B cell (primary cell): ENCODE data around the gene CHST8. TPM values are rescaled to one million over a fixed set of nuclear protein-coding genes. Genes with fewer than 3 reads are reported as not detected.

Source experiments
- ATAC-seq: fragments of 200-7000 bp; cut with Tn5 transposase; one replicate; pipeline ENCODE4 v1.10.0; 2021; ENCODE audit warnings: low read depth, mild to moderate bottlenecking, moderate number of reproducible peaks, moderate library complexity
- CTCF ChIA-PET: fragments of 350-600 bp; sonication (Branson Sonifier 250); formaldehyde crosslinking; loops from one replicate; lab custom pipeline; 2021; ENCODE audit warnings: antibody characterized with exemption, inconsistent platforms; lab: Charles Lee
- POLR2A ChIA-PET: fragments of 350-600 bp; sonication (Branson Sonifier 250); formaldehyde crosslinking; loops from one replicate; lab custom pipeline; 2021; ENCODE audit warnings: antibody characterized with exemption; lab: Charles Lee
- DNase-seq: peaks from one replicate; pipeline ENCODE4 v3.0.0; 2013
- H2AFZ ChIP-seq: 2 replicates; pipeline ENCODE4 v1.6.1; 2012; ENCODE audit warnings: mild to moderate bottlenecking, low read depth, low read length; ENCODE audit not compliant: insufficient read depth, poor library complexity, severe bottlenecking
- H3K27ac ChIP-seq, 2 donors: 1 replicate in 1 of 2; 2 replicates in 1 of 2; pipeline ENCODE4 v1.5.1; 2012 to 2013; ENCODE audit warnings: low read length in 2 of 2, mild to moderate bottlenecking in 2 of 2, moderate library complexity in 1 of 2
- H3K27me3 ChIP-seq, 4 experiments: fragments of 200-600 bp in 1 of 4; sonication (generic) in 1 of 4; replicated peaks in 1 of 4; 1 replicate in 2 of 4; 2 replicates in 2 of 4; pipeline versions ENCODE4 v1.6.1 to v1.7.0; 2013 to 2016; ENCODE audit warnings: low read length in 3 of 4, mild to moderate bottlenecking in 2 of 4, mixed read lengths in 1 of 4, moderate library complexity in 1 of 4; ENCODE audit not compliant: insufficient read depth in 4 of 4, control insufficient read depth in 3 of 4; ENCODE audit errors: control extremely low read depth in 1 of 4
- H3K36me3 ChIP-seq, 2 experiments: replicated peaks in 1 of 2; 1 replicate in 1 of 2; 2 replicates in 1 of 2; pipeline versions ENCODE4 v1.6.1 to v1.7.1; 2013; ENCODE audit warnings: low read length in 1 of 2; ENCODE audit not compliant: insufficient read depth in 2 of 2, control insufficient read depth in 1 of 2; ENCODE audit errors: control extremely low read depth in 1 of 2, extremely low read depth in 1 of 2
- H3K4me1 ChIP-seq, 2 donors: fragments of 200-600 bp in 1 of 2; sonication (generic) in 1 of 2; 1 replicate in 1 of 2; 2 replicates in 1 of 2; pipeline versions ENCODE4 v1.5.1 to v1.6.1; 2013 to 2017; ENCODE audit warnings: low read length in 2 of 2; ENCODE audit not compliant: control insufficient read depth in 2 of 2, insufficient read depth in 2 of 2
- H3K4me2 ChIP-seq: replicated peaks from 2 replicates; pipeline ENCODE3; 2012; ENCODE audit warnings: mild to moderate bottlenecking, low read depth, low read length; ENCODE audit not compliant: poor library complexity, severe bottlenecking
- H3K4me3 ChIP-seq, 5 experiments: fragments of 200-600 bp in 1 of 5; sonication (generic) in 1 of 5; 1 replicate in 3 of 5; 2 replicates in 2 of 5; pipeline versions ENCODE4 v1.5.1 to v1.7.0; 2011 to 2016; ENCODE audit warnings: low read length in 4 of 5, mild to moderate bottlenecking in 4 of 5, low read depth in 2 of 5, control low read depth in 1 of 5, moderate library complexity in 1 of 5; ENCODE audit not compliant: insufficient read depth in 1 of 5; ENCODE audit errors: control extremely low read depth in 1 of 5, extremely low read depth in 1 of 5
- H3K79me2 ChIP-seq: fragments of 200-600 bp; sonication (generic); one replicate; pipeline ENCODE4 v1.6.0; 2016; ENCODE audit warnings: low read length; ENCODE audit not compliant: control insufficient read depth, insufficient read depth
- H3K9ac ChIP-seq: fragments of 200-600 bp; sonication (generic); 2 replicates; pipeline ENCODE4 v1.6.1; 2017; ENCODE audit warnings: mild to moderate bottlenecking, low read length, moderate library complexity
- H3K9me3 ChIP-seq, 3 donors: one replicate each; pipeline versions ENCODE4 v1.6.1 to v1.7.1; 2013; ENCODE audit warnings: low read length in 2 of 3; ENCODE audit not compliant: control insufficient read depth in 2 of 3, insufficient read depth in 1 of 3; ENCODE audit errors: control extremely low read depth in 1 of 3
- H4K20me1 ChIP-seq: 2 replicates; pipeline ENCODE4 v1.6.0; 2012; ENCODE audit warnings: mild to moderate bottlenecking, low read length; ENCODE audit not compliant: insufficient read depth, control insufficient read depth, poor library complexity, severe bottlenecking
- H3K27ac Mint-ChIP-seq: one replicate; pipeline ENCODE4 v1.8.0; 2021; ENCODE audit warnings: mixed read lengths
- H3K27me3 Mint-ChIP-seq: one replicate; pipeline ENCODE4 v1.8.0; 2021; ENCODE audit warnings: mixed read lengths
- H3K4me1 Mint-ChIP-seq: one replicate; pipeline ENCODE4 v1.8.0; 2021; ENCODE audit warnings: mixed read lengths
- H3K4me3 Mint-ChIP-seq: one replicate; pipeline ENCODE4 v1.8.0; 2021; ENCODE audit warnings: mixed read lengths
- H3K9me3 Mint-ChIP-seq: one replicate; pipeline ENCODE4 v1.8.0; 2022; ENCODE audit warnings: mixed read lengths; ENCODE audit not compliant: insufficient read depth
- EZH2 ChIP-seq: IDR thresholded peaks from 2 replicates; pipeline ENCODE4 v1.6.1; 2012; ENCODE audit warnings: borderline replicate concordance, low read depth, mild to moderate bottlenecking, moderate library complexity, low read length; ENCODE audit not compliant: insufficient read depth, poor library complexity, severe bottlenecking
- WGBS: methylation state at CpG from one replicate; pipeline ENCODE4 v1.1.5; 2013; ENCODE audit warnings: missing lambda C conversion rate; ENCODE audit not compliant: insufficient coverage; 5-methylcytosine and 5-hydroxymethylcytosine counted together
- intact Hi-C: fragments of 100-400 bp; cut with micrococcal nuclease; formaldehyde crosslinking; loops from one replicate; pipeline ENCODE4 v1.10.0; 2022
- polyA plus RNA-seq: library from polyadenylated mRNA; depleted of rRNA; stranded (reverse); fragments of >200 nt; gene quantifications from 2 replicates; pipeline ENCODE4 v1.2.3, GENCODE V29; 2012
- total RNA-seq, 2 donors: library from RNA; stranded (reverse); fragments of 120-200 nt in 1 of 2; gene quantifications; 1 replicate in 1 of 2; 2 replicates in 1 of 2; pipeline versions ENCODE4 v1.2.3 to v1.2.4, GENCODE V29; 2013 to 2022
- TF ChIP-seq, protein P1 (sequence below): fragments of 200-600 bp; IDR thresholded peaks from one replicate; pipeline ENCODE4 v1.8.0; 2022; ENCODE audit warnings: antibody characterized with exemption, mild to moderate bottlenecking

CHST8 gene
- total and polyA plus RNA-seq, 2 donors (not counting 1 experiment from before 2014, with no cell fraction given), result not detected

DNA sequence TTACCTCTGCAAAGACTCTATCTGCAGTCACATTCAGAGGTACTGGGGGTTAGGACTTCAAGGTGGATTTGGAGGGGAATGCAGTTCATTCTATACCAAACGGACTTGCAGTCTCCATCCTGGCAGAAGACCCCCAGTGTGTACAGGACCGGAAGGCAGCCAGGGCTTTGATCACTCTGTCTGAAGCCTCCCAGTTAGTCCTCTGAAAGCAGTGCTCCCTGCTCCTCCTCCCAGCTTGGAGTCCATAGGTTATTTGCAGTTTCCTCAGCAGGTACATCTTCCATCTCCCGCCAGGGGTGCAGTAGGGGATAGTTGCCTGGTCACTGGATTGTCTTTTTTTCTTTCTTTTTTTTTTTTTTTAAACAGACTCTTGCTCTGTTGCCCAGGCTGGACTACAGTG is 96.1 kb downstream of the CHST8 start:
- ChIA-PET POLR2A (no interaction called here), CTCF (no interaction called here)
- Histone ChIP-seq H3K36me3 (no peaks in the 10 kb centered on the region), H3K4me2 (no peak overlapping the region), H2AFZ (no peak overlapping the region), H3K4me1 (no peaks in the 10 kb centered on the region), H3K9ac (no peak overlapping the region), H3K4me3 (no peak overlapping the region), H3K9me3 (peaks cover 0 to 30% (median 2%) of the 10 kb centered on the region in 3 donors), H3K27me3 (peaks cover 0 to 2% (median 0%) of the 10 kb centered on the region in 4 experiments), H3K27ac (no peak overlapping the region), H4K20me1 (no peaks in the 10 kb centered on the region), H3K79me2 (no peaks in the 10 kb centered on the region)
- intact Hi-C loops, result no loop called here
- peaks cover 12% of the 10 kb centered on the region for H3K27me3 Mint-ChIP-seq
- no peaks in the 10 kb centered on the region for H3K4me1 Mint-ChIP-seq
- no peak for DNase-seq
- TF ChIP-seq, protein P1, sequence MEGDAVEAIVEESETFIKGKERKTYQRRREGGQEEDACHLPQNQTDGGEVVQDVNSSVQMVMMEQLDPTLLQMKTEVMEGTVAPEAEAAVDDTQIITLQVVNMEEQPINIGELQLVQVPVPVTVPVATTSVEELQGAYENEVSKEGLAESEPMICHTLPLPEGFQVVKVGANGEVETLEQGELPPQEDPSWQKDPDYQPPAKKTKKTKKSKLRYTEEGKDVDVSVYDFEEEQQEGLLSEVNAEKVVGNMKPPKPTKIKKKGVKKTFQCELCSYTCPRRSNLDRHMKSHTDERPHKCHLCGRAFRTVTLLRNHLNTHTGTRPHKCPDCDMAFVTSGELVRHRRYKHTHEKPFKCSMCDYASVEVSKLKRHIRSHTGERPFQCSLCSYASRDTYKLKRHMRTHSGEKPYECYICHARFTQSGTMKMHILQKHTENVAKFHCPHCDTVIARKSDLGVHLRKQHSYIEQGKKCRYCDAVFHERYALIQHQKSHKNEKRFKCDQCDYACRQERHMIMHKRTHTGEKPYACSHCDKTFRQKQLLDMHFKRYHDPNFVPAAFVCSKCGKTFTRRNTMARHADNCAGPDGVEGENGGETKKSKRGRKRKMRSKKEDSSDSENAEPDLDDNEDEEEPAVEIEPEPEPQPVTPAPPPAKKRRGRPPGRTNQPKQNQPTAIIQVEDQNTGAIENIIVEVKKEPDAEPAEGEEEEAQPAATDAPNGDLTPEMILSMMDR, result no peak
- TF ChIP-seq EZH2, result no peak
- 94% methylated on average over 2 of the region's 3 CpGs for WGBS
- H3K27ac Mint-ChIP-seq, result no peak overlapping the region
- no peak overlapping the region for H3K4me3 Mint-ChIP-seq
- ATAC-seq, result no peak
- H3K9me3 Mint-ChIP-seq, result peaks cover 11% of the 10 kb centered on the region

GRCh38 chr19:33718651-33719254 is 97.0 kb downstream of the CHST8 start:
- no peak overlapping the region for H3K27ac ChIP-seq
- H3K4me3 ChIP-seq, result no peak overlapping the region
- no peaks in the 10 kb centered on the region for H3K79me2 ChIP-seq
- H3K9me3 Mint-ChIP-seq, result peaks cover 11% of the 10 kb centered on the region
- H3K4me1 ChIP-seq, result no peaks in the 10 kb centered on the region
- intact Hi-C loops, result no loop called here
- no peaks in the 10 kb centered on the region for H4K20me1 ChIP-seq
- DNase-seq (no peak), ATAC-seq (no peak)
- H3K36me3 ChIP-seq, result no peaks in the 10 kb centered on the region
- no peaks in the 10 kb centered on the region for H3K4me1 Mint-ChIP-seq
- peaks cover 0 to 24% (median 2%) of the 10 kb centered on the region in 3 donors for H3K9me3 ChIP-seq
- H3K4me2 ChIP-seq, result no peak overlapping the region
- no peak overlapping the region for H2AFZ ChIP-seq
- no peak overlapping the region for H3K27ac Mint-ChIP-seq
- TF ChIP-seq EZH2, result no peak
- TF ChIP-seq, protein P1, result no peak
- no peak overlapping the region for H3K4me3 Mint-ChIP-seq
- WGBS, result 66% methylated on average over 6 of the region's 12 CpGs
- peaks cover 12% of the 10 kb centered on the region for H3K27me3 Mint-ChIP-seq
- CTCF ChIA-PET, result no interaction called here
- H3K9ac ChIP-seq, result no peak overlapping the region
- no peaks in the 10 kb centered on the region for H3K27me3 ChIP-seq
- POLR2A ChIA-PET, result no interaction called here
